ENCODE data around the gene ADAMTS9.

- TF ChIP-seq CTCF (IDR thresholded peaks at IDR 0.05; ENCODE audit: poor library complexity, severe bottlenecking) (no peak), POLR2AphosphoS5 (IDR thresholded peaks at IDR 0.05) (no peak), TAF1 (IDR thresholded peaks at IDR 0.05; ENCODE audit: low read depth) (no peak), EZH2 (IDR thresholded peaks at IDR 0.05; ENCODE audit: borderline replicate concordance, insufficient read depth, low read length, poor library complexity, severe bottlenecking) (no peak), SMC3 (conservative IDR thresholded peaks at IDR 0.05; ENCODE audit: poor library complexity) (no peak), EP300 (conservative IDR thresholded peaks at IDR 0.05; ENCODE audit: poor library complexity, severe bottlenecking) (no peak), RAD21 (conservative IDR thresholded peaks at IDR 0.05) (no peak)
Measured at GRCh38 chr3:64506255-64506654, 181.5 kb downstream of the ADAMTS9 start.
